DMS 273 (cell line): Measurements from ENCODE around the gene SCAI.

Source experiments
- DNase-seq: peaks from one replicate; lab custom pipeline; 2025; ENCODE audit not compliant: unreplicated experiment; lab: John Stamatoyannopoulos, UW

Gene SCAI

DNA sequence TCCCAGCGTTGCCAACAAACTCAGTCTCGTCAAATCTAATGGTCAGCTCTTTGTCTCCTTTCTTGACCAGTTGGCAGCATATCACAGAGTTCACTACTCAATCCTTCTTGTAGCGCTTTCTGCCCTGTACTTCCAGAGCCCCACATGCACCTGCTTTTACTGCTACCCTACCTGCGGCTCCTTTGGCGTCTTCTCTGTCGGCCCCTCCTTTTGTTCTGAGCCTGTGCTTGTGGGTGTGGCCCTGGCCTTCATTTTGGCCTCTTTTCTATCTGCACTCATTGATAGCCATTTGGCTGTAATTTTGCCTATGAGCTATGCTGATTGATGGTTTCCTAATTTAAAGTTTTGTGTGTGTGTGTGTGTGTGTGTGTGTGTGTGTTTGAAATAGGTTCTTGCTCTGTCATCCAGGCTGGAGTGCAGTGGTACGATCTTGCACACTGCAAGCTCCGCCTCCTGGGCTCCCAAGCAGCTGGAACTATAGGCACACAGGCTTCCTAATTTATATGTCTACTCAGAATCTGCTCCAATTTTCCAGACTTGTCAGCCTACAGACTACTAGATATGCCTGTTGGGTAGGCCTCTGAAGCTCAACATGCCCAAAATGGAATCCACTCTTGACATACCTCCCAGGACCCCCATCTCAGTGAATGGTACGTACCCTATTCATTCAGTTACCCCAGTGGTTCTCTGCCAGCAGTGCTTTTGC, 249.1 kb downstream of the SCAI start:
- DNase-seq, result no peak
